Activated gamma-delta T cell (primary cell): Measurements from ENCODE around the gene HPSE2.
"Not testable (repeated sequence)": the region's sequence is repeated elsewhere in the genome, so short reads cannot be mapped to it uniquely, and the experiment has no call there.

Experiments
- DNase-seq: peaks from one replicate; lab custom pipeline; 2025; lab: John Stamatoyannopoulos, UW

The HPSE2 gene

GRCh38 chr10:98567391-98568133 is 668.1 kb downstream of the HPSE2 start:
- no peak for DNase-seq

- DNase-seq: no peak
Measured at GRCh38 chr10:98563811-98564210, 671.8 kb downstream of the HPSE2 start.

GRCh38 chr10:98560565-98560964 is 675.1 kb downstream of the HPSE2 start:
- no peak for DNase-seq

- DNase-seq: no peak
Measured at GRCh38 chr10:98556061-98556460, 679.6 kb downstream of the HPSE2 start.

- DNase-seq: no peak
Measured at GRCh38 chr10:98555021-98555619, 680.5 kb downstream of the HPSE2 start.

- not testable (repeated sequence) for DNase-seq
Measured at GRCh38 chr10:98541561-98541960, 694.1 kb downstream of the HPSE2 start.

GRCh38 chr10:98539578-98539977 is 696.1 kb downstream of the HPSE2 start:
- DNase-seq: no peak

GRCh38 chr10:98538472-98538871 is 697.2 kb downstream of the HPSE2 start:
- no peak for DNase-seq

GRCh38 chr10:98536551-98536950 is 699.1 kb downstream of the HPSE2 start:
- DNase-seq: no peak

- DNase-seq: no peak
Measured at GRCh38 chr10:98533746-98534445, 701.8 kb downstream of the HPSE2 start.

- DNase-seq: no peak
Measured at GRCh38 chr10:98533241-98533640, 702.4 kb downstream of the HPSE2 start.

- no peak for DNase-seq
Measured at GRCh38 chr10:98528805-98529183, 706.9 kb downstream of the HPSE2 start.

- DNase-seq: no peak
Measured at GRCh38 chr10:98528166-98528804, 707.4 kb downstream of the HPSE2 start.

GRCh38 chr10:98525969-98526368 is 709.7 kb downstream of the HPSE2 start:
- DNase-seq: no peak

GRCh38 chr10:98524124-98524523 is 711.5 kb downstream of the HPSE2 start:
- DNase-seq: no peak

- no peak for DNase-seq
Measured at GRCh38 chr10:98519841-98520240, 715.8 kb downstream of the HPSE2 start.

GRCh38 chr10:98517672-98518071 is 718.0 kb downstream of the HPSE2 start:
- DNase-seq: no peak

- DNase-seq: no peak
Measured at GRCh38 chr10:98516352-98516751, 719.3 kb downstream of the HPSE2 start.

- no peak for DNase-seq
Measured at GRCh38 chr10:98513704-98514103, 721.9 kb downstream of the HPSE2 start.

GRCh38 chr10:98511876-98512275 is 723.8 kb downstream of the HPSE2 start:
- DNase-seq: no peak

GRCh38 chr10:98510412-98510995 is 725.1 kb downstream of the HPSE2 start:
- no peak for DNase-seq

- no peak for DNase-seq
Measured at GRCh38 chr10:98509745-98510144, 725.9 kb downstream of the HPSE2 start.
